Smooth muscle cell (in vitro differentiated cells): ENCODE measurements around the gene CRYBG1. TPM values are rescaled to one million over a fixed set of nuclear protein-coding genes. Genes with fewer than 3 reads are reported as not detected.
A peak's percentile ranks its signal among the peaks of the same experiment; 100 is the strongest.

Experiments used
- DNase-seq: peaks from one replicate; lab custom pipeline; 2025; ENCODE audit not compliant: unreplicated experiment; lab: John Stamatoyannopoulos, UW
- H2AFZ ChIP-seq: fragments of 200-600 bp; sonication (generic); 2 replicates; pipeline ENCODE4 v1.6.0; 2016; ENCODE audit warnings: antibody characterized with exemption, low read depth, mild to moderate bottlenecking
- H3F3A ChIP-seq: fragments of 200-600 bp; sonication (generic); 2 replicates; pipeline ENCODE4 v1.6.0; 2017; ENCODE audit warnings: antibody characterized with exemption, low read depth
- H3K27ac ChIP-seq: fragments of 200-600 bp; sonication (generic); 2 replicates; pipeline ENCODE4 v1.5.1; 2016; ENCODE audit warnings: low read depth, mild to moderate bottlenecking
- H3K27me3 ChIP-seq: fragments of 200-600 bp; sonication (generic); 2 replicates; pipeline ENCODE4 v1.6.1; 2016; ENCODE audit warnings: low read depth, mild to moderate bottlenecking
- H3K36me3 ChIP-seq: fragments of 200-600 bp; sonication (generic); 2 replicates; pipeline ENCODE4 v1.5.1; 2016; ENCODE audit warnings: low read depth
- H3K4me1 ChIP-seq: fragments of 200-600 bp; sonication (generic); 2 replicates; pipeline ENCODE4 v1.5.1; 2016; ENCODE audit warnings: low read depth
- H3K4me2 ChIP-seq: fragments of 200-600 bp; sonication (generic); 2 replicates; pipeline ENCODE4 v1.6.0; 2016; ENCODE audit warnings: mild to moderate bottlenecking
- H3K4me3 ChIP-seq: fragments of 200-600 bp; sonication (generic); 2 replicates; pipeline ENCODE4 v1.5.1; 2016; ENCODE audit warnings: mild to moderate bottlenecking
- H3K79me2 ChIP-seq: fragments of 200-600 bp; sonication (generic); 2 replicates; pipeline ENCODE4 v1.6.0; 2016; ENCODE audit warnings: low read depth, mild to moderate bottlenecking
- H3K9ac ChIP-seq: fragments of 200-600 bp; sonication (generic); 2 replicates; pipeline ENCODE4 v1.6.0; 2016; ENCODE audit warnings: low read depth
- H3K9me3 ChIP-seq: fragments of 200-600 bp; sonication (generic); replicated peaks from 2 replicates; pipeline ENCODE4 v1.5.1; 2016; ENCODE audit warnings: low read depth
- H4K20me1 ChIP-seq: fragments of 200-600 bp; sonication (generic); 2 replicates; pipeline ENCODE4 v1.6.0; 2016; ENCODE audit warnings: low read depth
- CTCF ChIP-seq: fragments of 200-600 bp; sonication (generic); IDR thresholded peaks from 2 replicates; pipeline ENCODE4 v1.5.1; 2017; ENCODE audit warnings: borderline replicate concordance, mild to moderate bottlenecking, antibody characterized with exemption; ENCODE audit not compliant: insufficient read depth, poor library complexity, severe bottlenecking
- WGBS: methylation state at CpG from one replicate; pipeline ENCODE4 v1.1.7; 2016; ENCODE audit warnings: low lambda C conversion rate; 5-methylcytosine and 5-hydroxymethylcytosine counted together
- polyA plus RNA-seq: library from polyadenylated mRNA; unstranded; fragments of >200 nt; fragmentation: Nextera tagmentation; extraction: Ambion mirVana; gene quantifications from 2 replicates; pipeline ENCODE4 v1.2.1, GENCODE V29; 2016
- total RNA-seq: library from RNA; depleted of rRNA; stranded (reverse); fragments of >200 nt; gene quantifications from 2 replicates; pipeline ENCODE4 v1.2.3, GENCODE V29; 2014

CRYBG1 gene
- total and polyA plus RNA-seq, 2 experiments from 2014 or later = 0.98 to 11.9 TPM

- no peak overlapping the region for H3K27ac ChIP-seq
- no peaks in the 10 kb centered on the region for H3K27me3 ChIP-seq
- no peaks in the 10 kb centered on the region for H3K36me3 ChIP-seq
- H2AFZ ChIP-seq = no peak overlapping the region
- no peaks in the 10 kb centered on the region for H3K4me1 ChIP-seq
- H3K9me3 ChIP-seq = no peaks in the 10 kb centered on the region
- no peak overlapping the region for H3K9ac ChIP-seq
- DNase-seq = no peak
- H4K20me1 ChIP-seq = no peaks in the 10 kb centered on the region
- H3K79me2 ChIP-seq = no peaks in the 10 kb centered on the region
- TF ChIP-seq CTCF = no peak
- H3K4me2 ChIP-seq = no peak overlapping the region
- no peaks in the 10 kb centered on the region for H3F3A ChIP-seq
- WGBS = 84% methylated on average over 5 of the region's 5 CpGs
- no peak overlapping the region for H3K4me3 ChIP-seq
These were observed 211.9 kb downstream of the CRYBG1 start for GRCh38 chr6:106572436-106572835.

GRCh38 chr6:106572875-106573585 lies 212.5 kb downstream of the CRYBG1 start:
- Histone ChIP-seq H3K9ac (no peak overlapping the region), H3F3A (no peaks in the 10 kb centered on the region), H2AFZ (no peak overlapping the region), H3K27me3 (no peaks in the 10 kb centered on the region), H3K4me1 (no peaks in the 10 kb centered on the region), H3K4me3 (no peak overlapping the region), H3K36me3 (no peaks in the 10 kb centered on the region), H3K9me3 (no peaks in the 10 kb centered on the region), H3K79me2 (no peaks in the 10 kb centered on the region), H4K20me1 (no peaks in the 10 kb centered on the region), H3K27ac (no peak overlapping the region), H3K4me2 (no peak overlapping the region)
- WGBS = 56% methylated on average over 6 of the region's 6 CpGs
- DNase-seq = no peak
- TF ChIP-seq CTCF = no peak

- no peaks in the 10 kb centered on the region for H3K4me1 ChIP-seq
- no peaks in the 10 kb centered on the region for H3K27me3 ChIP-seq
- WGBS = 55% methylated on average over 16 of the region's 16 CpGs
- H3K4me3 ChIP-seq = no peak overlapping the region
- H4K20me1 ChIP-seq = no peaks in the 10 kb centered on the region
- no peaks in the 10 kb centered on the region for H3K9me3 ChIP-seq
- H3K79me2 ChIP-seq = no peaks in the 10 kb centered on the region
- no peak for TF ChIP-seq CTCF
- H3K4me2 ChIP-seq = peak overlapping the region; percentile 63
- no peak overlapping the region for H3K9ac ChIP-seq
- H3F3A ChIP-seq = no peaks in the 10 kb centered on the region
- peak overlapping the region; percentile 11 for H3K27ac ChIP-seq
- H2AFZ ChIP-seq = no peak overlapping the region
- H3K36me3 ChIP-seq = no peaks in the 10 kb centered on the region
- no peak for DNase-seq
These were observed 214.4 kb downstream of the CRYBG1 start for GRCh38 chr6:106574741-106575458.
